C4-2B (cell line): ENCODE data around the gene IFT122.

Experiments
- ZFX ChIP-seq: fragments of 450-650 bp; IDR thresholded peaks from 2 replicates; pipeline ENCODE4 v1.6.1; 2017
- TF ChIP-seq, protein P1 (sequence below): fragments of 450-650 bp; conservative IDR thresholded peaks from 2 replicates; pipeline ENCODE4 v1.5.1; 2017; ENCODE audit warnings: mild to moderate bottlenecking

DNA sequence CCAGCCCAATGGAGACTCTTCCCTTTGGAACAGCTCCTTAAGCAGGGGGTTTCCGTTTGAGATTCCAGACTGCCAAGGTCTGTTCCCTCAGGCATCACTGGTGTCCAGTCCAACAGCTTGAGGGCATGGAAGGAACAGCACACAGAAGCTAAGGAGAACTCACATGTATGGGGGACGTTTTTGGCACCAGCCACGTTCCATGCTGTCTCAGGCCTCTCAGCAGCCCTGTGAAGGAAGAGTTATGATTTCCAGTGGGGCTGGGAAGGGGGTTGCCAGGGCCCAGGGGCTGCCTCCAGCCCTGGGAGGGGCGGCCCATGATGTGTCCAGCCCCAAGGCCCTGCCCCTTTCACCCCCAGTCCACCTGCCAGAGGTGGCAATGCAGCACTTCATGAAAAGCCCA is 80.9 kb downstream of the IFT122 start:
- TF ChIP-seq, protein P1, sequence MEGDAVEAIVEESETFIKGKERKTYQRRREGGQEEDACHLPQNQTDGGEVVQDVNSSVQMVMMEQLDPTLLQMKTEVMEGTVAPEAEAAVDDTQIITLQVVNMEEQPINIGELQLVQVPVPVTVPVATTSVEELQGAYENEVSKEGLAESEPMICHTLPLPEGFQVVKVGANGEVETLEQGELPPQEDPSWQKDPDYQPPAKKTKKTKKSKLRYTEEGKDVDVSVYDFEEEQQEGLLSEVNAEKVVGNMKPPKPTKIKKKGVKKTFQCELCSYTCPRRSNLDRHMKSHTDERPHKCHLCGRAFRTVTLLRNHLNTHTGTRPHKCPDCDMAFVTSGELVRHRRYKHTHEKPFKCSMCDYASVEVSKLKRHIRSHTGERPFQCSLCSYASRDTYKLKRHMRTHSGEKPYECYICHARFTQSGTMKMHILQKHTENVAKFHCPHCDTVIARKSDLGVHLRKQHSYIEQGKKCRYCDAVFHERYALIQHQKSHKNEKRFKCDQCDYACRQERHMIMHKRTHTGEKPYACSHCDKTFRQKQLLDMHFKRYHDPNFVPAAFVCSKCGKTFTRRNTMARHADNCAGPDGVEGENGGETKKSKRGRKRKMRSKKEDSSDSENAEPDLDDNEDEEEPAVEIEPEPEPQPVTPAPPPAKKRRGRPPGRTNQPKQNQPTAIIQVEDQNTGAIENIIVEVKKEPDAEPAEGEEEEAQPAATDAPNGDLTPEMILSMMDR, result no peak
- no peak for TF ChIP-seq ZFX
